Nephron (organoid): ENCODE measurements around the gene AMER2.

Experiments used
- H3K27ac Mint-ChIP-seq, 3 experiments: 2 replicates each; pipeline ENCODE4 v1.8.0; 2020; ENCODE audit warnings: mixed read lengths in 3 of 3, mild to moderate bottlenecking in 2 of 3, moderate library complexity in 1 of 3
- H3K27me3 Mint-ChIP-seq: 2 replicates; pipeline ENCODE4 v1.8.0; 2021; ENCODE audit warnings: low read depth, mild to moderate bottlenecking, moderate library complexity, mixed read lengths
- H3K36me3 Mint-ChIP-seq: 2 replicates; pipeline ENCODE4 v1.8.0; 2020; ENCODE audit warnings: low read depth, mixed read lengths
- H3K4me1 Mint-ChIP-seq: 2 replicates; pipeline ENCODE4 v1.8.0; 2020; ENCODE audit warnings: mixed read lengths
- H3K4me3 Mint-ChIP-seq, 3 experiments: 2 replicates each; pipeline ENCODE4 v1.8.0; 2020; ENCODE audit warnings: mild to moderate bottlenecking in 3 of 3, mixed read lengths in 3 of 3, moderate library complexity in 2 of 3
- H3K9me3 Mint-ChIP-seq: 2 replicates; pipeline ENCODE4 v1.8.0; 2020; ENCODE audit warnings: mixed read lengths
- TF ChIP-seq, protein P1 (sequence below), 3 experiments: fragments of 200-600 bp; sonication (generic); IDR thresholded peaks; one replicate each; pipeline ENCODE4 v1.5.0; 2021; ENCODE audit warnings: antibody characterized with exemption in 3 of 3; ENCODE audit not compliant: unreplicated experiment in 3 of 3

The AMER2 gene

DNA sequence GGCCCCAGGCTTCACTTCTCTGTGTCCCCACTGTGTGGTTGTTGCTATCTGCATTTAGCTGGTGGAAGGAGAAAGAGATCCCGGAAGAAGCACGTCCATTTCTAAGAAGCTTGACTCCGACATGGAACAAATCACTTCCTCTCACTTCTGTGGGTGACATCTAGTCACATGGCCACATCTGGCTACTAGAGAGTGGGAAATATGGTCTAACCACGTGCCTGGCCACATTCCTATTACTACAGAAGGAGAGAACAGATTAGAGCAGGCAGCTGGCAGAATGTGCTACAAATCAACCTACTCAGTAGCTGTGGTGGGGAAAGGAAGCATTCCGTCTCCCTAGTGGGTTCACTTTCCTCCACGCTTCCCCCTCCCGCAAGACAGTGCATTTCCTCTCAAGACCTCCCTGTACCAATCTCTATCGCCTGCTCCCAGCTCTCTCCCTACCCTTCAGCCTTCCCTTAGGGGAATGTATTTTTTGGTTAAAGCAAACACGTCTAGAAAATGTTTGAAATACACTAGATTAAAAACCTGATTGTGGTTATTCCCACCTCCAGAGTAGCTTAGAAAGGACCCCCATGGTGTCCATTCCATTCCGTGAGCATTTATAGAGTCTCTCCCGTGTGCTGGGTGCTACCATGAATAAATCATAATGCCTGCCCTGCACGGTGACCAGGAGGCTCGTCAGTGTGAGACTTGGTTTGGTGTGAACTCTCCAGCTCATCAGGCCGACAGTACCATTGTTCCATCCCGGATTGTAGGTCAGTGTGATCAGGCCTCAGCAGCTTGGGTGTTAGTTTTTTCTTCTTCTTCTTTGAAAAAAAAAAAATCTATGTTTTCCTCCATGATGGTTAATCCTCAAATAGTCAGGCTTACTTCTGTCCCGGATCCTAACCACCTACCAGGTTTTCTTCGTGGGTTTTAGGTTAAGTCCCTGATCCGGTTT lies 8.0 kb upstream of the AMER2 start:
- Mint-ChIP-seq H3K36me3 (no peaks in the 10 kb centered on the region), H3K4me1 (peaks cover 12% of the 10 kb centered on the region), H3K27ac (peak overlapping the region in 1 of 3 experiments; percentile 75), H3K27me3 (peaks cover 21% of the 10 kb centered on the region), H3K9me3 (peaks cover 2% of the 10 kb centered on the region), H3K4me3 (no peak overlapping the region)
- TF ChIP-seq, protein P1, sequence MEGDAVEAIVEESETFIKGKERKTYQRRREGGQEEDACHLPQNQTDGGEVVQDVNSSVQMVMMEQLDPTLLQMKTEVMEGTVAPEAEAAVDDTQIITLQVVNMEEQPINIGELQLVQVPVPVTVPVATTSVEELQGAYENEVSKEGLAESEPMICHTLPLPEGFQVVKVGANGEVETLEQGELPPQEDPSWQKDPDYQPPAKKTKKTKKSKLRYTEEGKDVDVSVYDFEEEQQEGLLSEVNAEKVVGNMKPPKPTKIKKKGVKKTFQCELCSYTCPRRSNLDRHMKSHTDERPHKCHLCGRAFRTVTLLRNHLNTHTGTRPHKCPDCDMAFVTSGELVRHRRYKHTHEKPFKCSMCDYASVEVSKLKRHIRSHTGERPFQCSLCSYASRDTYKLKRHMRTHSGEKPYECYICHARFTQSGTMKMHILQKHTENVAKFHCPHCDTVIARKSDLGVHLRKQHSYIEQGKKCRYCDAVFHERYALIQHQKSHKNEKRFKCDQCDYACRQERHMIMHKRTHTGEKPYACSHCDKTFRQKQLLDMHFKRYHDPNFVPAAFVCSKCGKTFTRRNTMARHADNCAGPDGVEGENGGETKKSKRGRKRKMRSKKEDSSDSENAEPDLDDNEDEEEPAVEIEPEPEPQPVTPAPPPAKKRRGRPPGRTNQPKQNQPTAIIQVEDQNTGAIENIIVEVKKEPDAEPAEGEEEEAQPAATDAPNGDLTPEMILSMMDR (IDR thresholded peaks at IDR 0.05; ENCODE audit: unreplicated experiment in 3 of 3) = no peak

DNA sequence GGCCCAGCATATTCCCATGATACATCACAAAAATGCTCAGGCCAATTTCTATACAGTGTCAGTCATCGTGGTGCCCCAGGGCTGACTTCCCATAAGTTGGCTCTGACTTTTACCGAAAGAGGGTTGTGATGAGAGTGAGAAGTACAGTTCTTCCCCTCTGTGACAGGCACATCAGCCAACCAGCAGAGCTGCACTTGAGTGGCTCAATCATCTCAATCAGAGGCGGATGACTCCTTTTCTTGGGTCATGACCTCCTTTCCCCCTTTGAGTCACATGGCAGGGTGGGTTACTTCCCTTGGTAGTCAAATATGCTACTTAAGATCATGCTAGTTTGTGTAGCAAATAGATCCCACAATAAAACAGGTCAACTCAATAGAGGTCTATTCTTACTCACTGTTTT lies 6.9 kb upstream of the AMER2 start:
- peaks cover 2% of the 10 kb centered on the region for H3K9me3 Mint-ChIP-seq
- TF ChIP-seq, protein P1 (IDR thresholded peaks at IDR 0.05; ENCODE audit: unreplicated experiment in 3 of 3) = no peak
- H3K27ac Mint-ChIP-seq = no peak overlapping the region
- H3K4me3 Mint-ChIP-seq = no peak overlapping the region
- no peaks in the 10 kb centered on the region for H3K36me3 Mint-ChIP-seq
- peaks cover 12% of the 10 kb centered on the region for H3K4me1 Mint-ChIP-seq
- H3K27me3 Mint-ChIP-seq = peaks cover 32% of the 10 kb centered on the region

DNA sequence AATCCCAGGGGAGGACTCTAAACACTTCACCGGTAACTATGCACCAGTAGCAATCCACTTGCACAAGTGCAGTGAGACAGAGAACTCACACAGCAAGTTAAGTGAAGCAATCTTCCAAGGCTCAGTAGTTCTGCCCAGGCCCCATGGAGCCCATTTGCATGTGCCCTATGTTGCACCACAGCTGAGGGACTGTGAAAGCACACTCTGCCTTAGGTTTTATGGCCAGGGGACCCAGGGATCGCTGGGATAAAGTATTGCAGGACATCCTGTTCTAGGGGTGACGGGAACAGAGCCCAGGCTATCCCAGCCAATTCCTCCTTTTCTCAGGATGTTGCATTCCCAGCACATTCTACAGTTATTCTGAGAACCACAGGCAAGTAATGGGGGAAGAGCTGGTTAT lies 6.0 kb upstream of the AMER2 start:
- Mint-ChIP-seq H3K4me3 (no peak overlapping the region), H3K27ac (no peak overlapping the region), H3K4me1 (peaks cover 12% of the 10 kb centered on the region), H3K9me3 (peaks cover 2% of the 10 kb centered on the region), H3K27me3 (peaks cover 42% of the 10 kb centered on the region), H3K36me3 (no peaks in the 10 kb centered on the region)
- TF ChIP-seq, protein P1 (IDR thresholded peaks at IDR 0.05; ENCODE audit: unreplicated experiment in 3 of 3) = no peak

DNA sequence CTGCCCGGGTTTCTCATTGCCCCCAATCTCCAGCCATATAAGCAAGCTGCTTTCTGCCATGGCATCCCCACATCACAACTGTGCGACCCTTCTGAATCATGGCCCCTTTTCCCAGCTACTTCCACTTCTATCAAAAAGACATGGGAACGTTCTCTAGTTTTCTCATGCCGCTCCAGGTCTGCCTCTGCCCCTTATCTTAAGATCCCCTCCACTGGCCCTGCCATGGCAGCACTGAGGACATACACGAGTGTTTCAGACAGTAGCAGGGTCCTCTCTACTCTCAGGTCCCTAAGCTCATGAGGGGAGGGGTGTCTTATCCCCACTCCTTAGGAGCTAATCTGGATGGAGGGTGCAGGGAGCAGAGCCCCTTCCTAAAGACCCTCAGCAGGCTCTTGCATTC lies 5.5 kb upstream of the AMER2 start:
- no peak overlapping the region for H3K27ac Mint-ChIP-seq
- TF ChIP-seq, protein P1 (IDR thresholded peaks at IDR 0.05; ENCODE audit: unreplicated experiment in 3 of 3) = no peak
- H3K36me3 Mint-ChIP-seq = no peaks in the 10 kb centered on the region
- H3K27me3 Mint-ChIP-seq = peaks cover 45% of the 10 kb centered on the region
- no peak overlapping the region for H3K4me3 Mint-ChIP-seq
- peaks cover 12% of the 10 kb centered on the region for H3K4me1 Mint-ChIP-seq
- peaks cover 2% of the 10 kb centered on the region for H3K9me3 Mint-ChIP-seq

DNA sequence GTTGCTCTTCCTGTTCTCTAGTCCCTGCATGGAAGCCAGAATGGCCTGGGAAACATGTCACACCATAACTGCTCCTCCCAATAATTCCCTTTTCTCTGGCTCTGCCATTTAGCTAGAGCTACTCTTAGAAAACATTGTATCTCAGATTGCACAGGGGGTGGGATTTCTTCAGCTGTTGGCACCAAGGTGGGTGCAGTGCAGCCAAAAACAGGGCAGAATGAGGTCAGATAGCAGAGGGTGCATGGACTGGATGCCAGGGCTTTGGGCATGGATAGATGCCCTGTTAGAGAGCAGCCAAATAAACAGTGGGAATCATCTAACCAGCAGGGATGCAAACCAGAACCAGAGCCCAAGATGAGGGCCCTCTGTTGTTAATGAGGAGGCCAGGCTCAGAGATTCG lies 4.9 kb upstream of the AMER2 start:
- H3K27me3 Mint-ChIP-seq = peaks cover 51% of the 10 kb centered on the region
- peaks cover 2% of the 10 kb centered on the region for H3K9me3 Mint-ChIP-seq
- no peaks in the 10 kb centered on the region for H3K36me3 Mint-ChIP-seq
- TF ChIP-seq, protein P1 (IDR thresholded peaks at IDR 0.05; ENCODE audit: unreplicated experiment in 3 of 3) = no peak
- no peak overlapping the region for H3K4me3 Mint-ChIP-seq
- H3K4me1 Mint-ChIP-seq = peaks cover 13% of the 10 kb centered on the region
- H3K27ac Mint-ChIP-seq = no peak overlapping the region

DNA sequence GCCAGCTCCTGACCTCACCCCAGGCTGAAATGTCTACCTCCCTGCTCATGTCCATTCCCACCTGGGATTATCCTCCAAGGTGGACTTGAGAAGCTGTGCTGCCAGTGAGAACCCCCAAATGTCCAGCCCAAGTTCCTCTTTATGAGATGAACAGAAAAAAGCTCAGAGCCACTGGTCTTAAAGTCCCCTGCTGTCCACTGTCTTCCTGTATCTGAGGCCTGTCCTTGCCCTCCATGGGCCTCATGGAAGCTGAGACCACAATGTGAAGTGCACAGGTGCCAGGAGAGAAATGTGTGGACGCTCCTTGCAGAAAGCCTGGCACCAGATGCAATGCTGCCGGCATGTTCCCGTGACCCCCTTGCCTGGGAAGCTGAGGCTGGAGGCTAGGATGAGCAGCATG lies 3.3 kb upstream of the AMER2 start:
- H3K27ac Mint-ChIP-seq = no peak overlapping the region
- H3K4me3 Mint-ChIP-seq = no peak overlapping the region

More for the DNA sequence above, 3.3 kb upstream of the AMER2 start:
- Mint-ChIP-seq H3K4me1 (peaks cover 6% of the 10 kb centered on the region), H3K9me3 (peaks cover 2% of the 10 kb centered on the region), H3K27me3 (peaks cover 66% of the 10 kb centered on the region), H3K36me3 (no peaks in the 10 kb centered on the region)
- TF ChIP-seq, protein P1 (IDR thresholded peaks at IDR 0.05; ENCODE audit: unreplicated experiment in 3 of 3) = no peak
